K562 (cell line): Measurements from ENCODE around the gene ORC3. TPM values are rescaled to one million over a fixed set of nuclear protein-coding genes. Genes with fewer than 3 reads are reported as not detected.

Experiments used
- ADNP ChIP-seq: fragments of 200-800 bp; sonication (Bioruptor generic); IDR thresholded peaks from 2 replicates; pipeline ENCODE4 v1.6.1; 2016; ENCODE audit warnings: missing genetic modification characterization, missing compliant biosample characterization
- ESRRB ChIP-seq: fragments of 250-450 bp; sonication (Bioruptor Pico); IDR thresholded peaks from 2 replicates; pipeline ENCODE4 v1.5.0; 2020; ENCODE audit warnings: mild to moderate bottlenecking, moderate library complexity, borderline replicate concordance
- FOXP1 ChIP-seq: sonication (generic); formaldehyde crosslinking; IDR thresholded peaks from 2 replicates; pipeline ENCODE4 v1.8.0; 2022; ENCODE audit warnings: mild to moderate bottlenecking, missing genetic modification reagents
- HDAC8 ChIP-seq: fragments of 450-650 bp; IDR thresholded peaks from 2 replicates; pipeline ENCODE4 v1.6.1; 2016; ENCODE audit warnings: mild to moderate bottlenecking, missing genetic modification characterization, moderate library complexity, missing compliant biosample characterization
- KHSRP ChIP-seq: fragments of 450-650 bp; IDR thresholded peaks from 2 replicates; pipeline ENCODE4 v1.6.1; 2017
- MBD2 ChIP-seq: sonication (generic); IDR thresholded peaks from 2 replicates; pipeline ENCODE4 v1.6.1; 2016; ENCODE audit warnings: low read depth, borderline replicate concordance
- NCOA2 ChIP-seq, 2 experiments: fragments of 450-650 bp; IDR thresholded peaks; 2 replicates each; pipeline ENCODE4 v1.6.1; 2018; ENCODE audit warnings: mild to moderate bottlenecking in 2 of 2, moderate library complexity in 1 of 2; ENCODE audit not compliant: partially characterized antibody in 2 of 2
- POLR3A ChIP-seq: IDR thresholded peaks from 2 replicates; pipeline ENCODE4 v1.6.1; 2011; ENCODE audit warnings: borderline replicate concordance, mild to moderate bottlenecking, moderate library complexity; ENCODE audit not compliant: insufficient read length, insufficient read depth; ENCODE audit errors: extremely low read depth
- PRMT5 ChIP-seq: sonication (generic); formaldehyde crosslinking; IDR thresholded peaks from 2 replicates; pipeline ENCODE4 v1.5.0; 2020; ENCODE audit warnings: missing genetic modification reagents
- RAD51 ChIP-seq: fragments of 450-650 bp; IDR thresholded peaks from 2 replicates; pipeline ENCODE4 v1.7.1; 2016; ENCODE audit warnings: low read depth, mild to moderate bottlenecking, borderline replicate concordance
- RBFOX2 ChIP-seq: fragments of 200-400 bp; formaldehyde crosslinking; IDR thresholded peaks from 2 replicates; pipeline ENCODE4 v1.6.1; 2017; ENCODE audit warnings: low read depth, mild to moderate bottlenecking, low read length, moderate library complexity
- RBM39 ChIP-seq: fragments of 200-400 bp; formaldehyde crosslinking; optimal IDR thresholded peaks from 2 replicates; pipeline ENCODE3; 2018; ENCODE audit warnings: low read depth, low read length
- ZNF124 ChIP-seq: sonication (generic); formaldehyde crosslinking; IDR thresholded peaks from 2 replicates; pipeline ENCODE4 v1.8.1; 2022; ENCODE audit warnings: missing genetic modification reagents
- ZNF3 ChIP-seq: fragments of 250-450 bp; sonication (Bioruptor Pico); IDR thresholded peaks from 2 replicates; pipeline ENCODE4 v1.5.0; 2021; ENCODE audit warnings: mild to moderate bottlenecking, moderate library complexity
- ZNF408 ChIP-seq: fragments of 250-450 bp; sonication (Bioruptor Pico); IDR thresholded peaks from 2 replicates; pipeline ENCODE4 v1.4.0; 2020; ENCODE audit warnings: low read depth, mild to moderate bottlenecking, moderate library complexity
- ZNF644 ChIP-seq: fragments of 200-800 bp; sonication (Bioruptor generic); IDR thresholded peaks from 2 replicates; pipeline ENCODE4 v1.6.1; 2016; ENCODE audit warnings: low read depth, missing genetic modification characterization, missing compliant biosample characterization
- ZNF75A ChIP-seq: fragments of 450-650 bp; formaldehyde crosslinking; IDR thresholded peaks from 2 replicates; pipeline ENCODE4 v1.4.0; 2020; ENCODE audit warnings: mild to moderate bottlenecking
- ZNF830 ChIP-seq: fragments of 250-450 bp; sonication (Bioruptor Pico); IDR thresholded peaks from 2 replicates; pipeline ENCODE4 v1.5.0; 2021; ENCODE audit warnings: mild to moderate bottlenecking
- polyA plus RNA-seq, 8 experiments: library from polyadenylated mRNA; depleted of rRNA in 4 of 8; stranded (reverse) in 5 of 8; unstranded in 3 of 8; fragments of >200 nt; fragmentation: Nextera tagmentation in 2 of 8; fragmentation: Illumina TruSeq in 1 of 8; extraction: Ambion mirVana in 2 of 8; extraction: Trizol in 1 of 8; gene quantifications; 2 replicates each; pipeline versions ENCODE4 v1.2.1 to v1.2.3, GENCODE V29; 2011 to 2014; ENCODE audit warnings: inconsistent platforms in 1 of 8, missing spikeins in 1 of 8
- total RNA-seq, 7 experiments: library from RNA; depleted of rRNA in 6 of 7; stranded (reverse); fragments of >200 nt in 6 of 7; fragmentation: Illumina TruSeq in 2 of 7; extraction: Trizol in 2 of 7; gene quantifications; 2 replicates each; pipeline versions ENCODE4 v1.2.1 to v1.2.3, GENCODE V29; 2011 to 2021; ENCODE audit warnings: low replicate concordance in 1 of 7
- TF ChIP-seq, protein P1 (sequence below): fragments of 250-450 bp; sonication (Bioruptor Pico); IDR thresholded peaks from 2 replicates; pipeline ENCODE4 v1.5.0; 2021; ENCODE audit warnings: mild to moderate bottlenecking, borderline replicate concordance
- TF ChIP-seq, protein P2 (sequence below): sonication (generic); formaldehyde crosslinking; IDR thresholded peaks from 2 replicates; pipeline ENCODE4 v1.8.0; 2023; ENCODE audit warnings: mild to moderate bottlenecking, missing genetic modification reagents
- TF ChIP-seq, protein P3 (sequence below): fragments of 450-650 bp; IDR thresholded peaks from 2 replicates; pipeline ENCODE4 v1.6.1; 2016; ENCODE audit warnings: low read depth, mild to moderate bottlenecking, moderate library complexity
- TF ChIP-seq, protein P4 (sequence below): fragments of 450-650 bp; IDR thresholded peaks from 2 replicates; pipeline ENCODE4 v1.6.1; 2018; ENCODE audit warnings: mild to moderate bottlenecking, low read depth; ENCODE audit not compliant: partially characterized antibody

The ORC3 gene
- total and polyA plus RNA-seq, 9 of the 15 experiments (the other 6 are each of a cell fraction or from before 2014, with no cell fraction given): 28.8 to 159 (median 74.8) TPM

DNA sequence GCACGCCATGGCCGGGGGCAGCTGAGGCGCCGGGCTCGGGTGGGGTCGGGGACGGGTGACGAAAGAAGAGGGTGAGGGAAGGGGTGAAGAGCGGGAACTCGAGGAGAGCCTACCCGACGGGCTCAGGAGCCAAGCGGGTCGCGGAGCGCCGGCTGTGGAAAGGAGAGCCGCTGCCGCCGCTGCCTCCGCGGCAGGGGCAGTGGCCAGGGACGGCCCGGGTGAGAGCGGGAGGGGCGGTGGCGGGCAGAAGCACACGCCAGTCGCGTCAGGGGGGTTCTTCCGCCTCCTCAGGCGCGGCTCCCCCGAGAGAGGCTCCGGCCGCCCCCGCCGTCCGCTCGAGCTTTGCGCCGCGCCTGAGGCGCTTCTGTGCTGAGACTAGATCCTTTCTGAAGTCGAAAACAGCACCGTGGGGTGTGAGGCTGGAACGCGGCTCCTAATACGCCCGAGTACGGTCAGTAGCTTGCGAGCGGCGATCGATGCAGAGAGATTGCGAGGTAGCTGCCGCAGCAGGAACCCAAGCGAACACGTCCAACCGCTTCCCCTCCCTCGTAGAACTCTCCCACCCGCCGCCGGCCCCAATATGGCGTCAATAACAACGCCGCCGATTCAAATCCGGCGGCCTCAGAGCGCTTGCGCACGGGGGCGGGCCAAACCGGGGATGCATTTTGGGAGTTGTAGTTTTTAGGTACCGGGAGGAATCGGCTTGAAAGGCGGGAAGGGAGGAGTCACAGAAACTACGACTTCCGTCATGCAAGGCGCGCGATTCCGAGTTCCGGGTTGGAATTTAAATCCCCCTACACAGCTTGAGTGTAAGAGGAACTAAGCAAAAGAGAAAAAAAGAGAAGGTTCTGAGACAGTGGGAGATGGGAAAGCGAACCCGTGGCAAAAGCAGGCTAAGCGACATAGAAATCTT, 112.0 kb downstream of the ORC3 start, which contains the start of gene AKIRIN2 (continued):
- TF ChIP-seq ZNF124 (CRISPR knock-in tag): no peak
- TF ChIP-seq ZNF830: 0 out of 2 replicates have a peak, but pooled peaks have one; percentile 38
- TF ChIP-seq, protein P1, sequence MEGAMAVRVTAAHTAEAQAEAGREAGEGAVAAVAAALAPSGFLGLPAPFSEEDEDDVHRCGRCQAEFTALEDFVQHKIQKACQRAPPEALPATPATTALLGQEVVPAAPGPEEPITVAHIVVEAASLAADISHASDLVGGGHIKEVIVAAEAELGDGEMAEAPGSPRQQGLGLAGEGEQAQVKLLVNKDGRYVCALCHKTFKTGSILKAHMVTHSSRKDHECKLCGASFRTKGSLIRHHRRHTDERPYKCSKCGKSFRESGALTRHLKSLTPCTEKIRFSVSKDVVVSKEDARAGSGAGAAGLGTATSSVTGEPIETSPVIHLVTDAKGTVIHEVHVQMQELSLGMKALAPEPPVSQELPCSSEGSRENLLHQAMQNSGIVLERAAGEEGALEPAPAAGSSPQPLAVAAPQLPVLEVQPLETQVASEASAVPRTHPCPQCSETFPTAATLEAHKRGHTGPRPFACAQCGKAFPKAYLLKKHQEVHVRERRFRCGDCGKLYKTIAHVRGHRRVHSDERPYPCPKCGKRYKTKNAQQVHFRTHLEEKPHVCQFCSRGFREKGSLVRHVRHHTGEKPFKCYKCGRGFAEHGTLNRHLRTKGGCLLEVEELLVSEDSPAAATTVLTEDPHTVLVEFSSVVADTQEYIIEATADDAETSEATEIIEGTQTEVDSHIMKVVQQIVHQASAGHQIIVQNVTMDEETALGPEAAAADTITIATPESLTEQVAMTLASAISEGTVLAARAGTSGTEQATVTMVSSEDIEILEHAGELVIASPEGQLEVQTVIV: no peak
- TF ChIP-seq RAD51: no peak
- TF ChIP-seq ADNP: no peak
- TF ChIP-seq POLR3A: no peak
- TF ChIP-seq ZNF75A (CRISPR knock-in tag): no peak
- TF ChIP-seq FOXP1 (CRISPR knock-in tag): 0 out of 2 replicates have a peak, but pooled peaks have one; percentile 63
- TF ChIP-seq MBD2: peak; percentile 59
- peak; percentile 91 for TF ChIP-seq ZNF644 (tag)
- peak; percentile 96 for TF ChIP-seq RBFOX2
- no peak for TF ChIP-seq HDAC8
- TF ChIP-seq RBM39: no peak
- no peak for TF ChIP-seq ZNF408 (CRISPR knock-in tag)
- TF ChIP-seq KHSRP: no peak
- TF ChIP-seq NCOA2 (IDR thresholded peaks at IDR 0.05; ENCODE audit: partially characterized antibody in 2 of 2): no peak
- TF ChIP-seq PRMT5: no peak
- TF ChIP-seq, protein P2, sequence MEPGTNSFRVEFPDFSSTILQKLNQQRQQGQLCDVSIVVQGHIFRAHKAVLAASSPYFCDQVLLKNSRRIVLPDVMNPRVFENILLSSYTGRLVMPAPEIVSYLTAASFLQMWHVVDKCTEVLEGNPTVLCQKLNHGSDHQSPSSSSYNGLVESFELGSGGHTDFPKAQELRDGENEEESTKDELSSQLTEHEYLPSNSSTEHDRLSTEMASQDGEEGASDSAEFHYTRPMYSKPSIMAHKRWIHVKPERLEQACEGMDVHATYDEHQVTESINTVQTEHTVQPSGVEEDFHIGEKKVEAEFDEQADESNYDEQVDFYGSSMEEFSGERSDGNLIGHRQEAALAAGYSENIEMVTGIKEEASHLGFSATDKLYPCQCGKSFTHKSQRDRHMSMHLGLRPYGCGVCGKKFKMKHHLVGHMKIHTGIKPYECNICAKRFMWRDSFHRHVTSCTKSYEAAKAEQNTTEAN (CRISPR knock-in tag): peak; percentile 39; the same call in 1 of the 2 replicates
- no peak for TF ChIP-seq ZNF3
- TF ChIP-seq, protein P3, sequence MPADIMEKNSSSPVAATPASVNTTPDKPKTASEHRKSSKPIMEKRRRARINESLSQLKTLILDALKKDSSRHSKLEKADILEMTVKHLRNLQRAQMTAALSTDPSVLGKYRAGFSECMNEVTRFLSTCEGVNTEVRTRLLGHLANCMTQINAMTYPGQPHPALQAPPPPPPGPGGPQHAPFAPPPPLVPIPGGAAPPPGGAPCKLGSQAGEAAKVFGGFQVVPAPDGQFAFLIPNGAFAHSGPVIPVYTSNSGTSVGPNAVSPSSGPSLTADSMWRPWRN: no peak
- TF ChIP-seq ESRRB: no peak
- TF ChIP-seq, protein P4, sequence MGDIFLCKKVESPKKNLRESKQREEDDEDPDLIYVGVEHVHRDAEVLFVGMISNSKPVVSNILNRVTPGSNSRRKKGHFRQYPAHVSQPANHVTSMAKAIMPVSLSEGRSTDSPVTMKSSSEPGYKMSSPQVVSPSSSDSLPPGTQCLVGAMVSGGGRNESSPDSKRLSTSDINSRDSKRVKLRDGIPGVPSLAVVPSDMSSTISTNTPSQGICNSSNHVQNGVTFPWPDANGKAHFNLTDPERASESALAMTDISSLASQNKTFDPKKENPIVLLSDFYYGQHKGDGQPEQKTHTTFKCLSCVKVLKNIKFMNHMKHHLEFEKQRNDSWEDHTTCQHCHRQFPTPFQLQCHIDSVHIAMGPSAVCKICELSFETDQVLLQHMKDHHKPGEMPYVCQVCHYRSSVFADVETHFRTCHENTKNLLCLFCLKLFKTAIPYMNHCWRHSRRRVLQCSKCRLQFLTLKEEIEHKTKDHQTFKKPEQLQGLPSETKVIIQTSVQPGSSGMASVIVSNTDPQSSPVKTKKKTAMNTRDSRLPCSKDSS: no peak
